ENCODE data around the gene ZNF48. TPM values are rescaled to one million over a fixed set of nuclear protein-coding genes. Genes with fewer than 3 reads are reported as not detected.

ZNF48 gene
- total and polyA plus RNA-seq, 2 donors (not counting 1 experiment from before 2014, with no cell fraction given), result 3.2 to 7.3 TPM

GRCh38 chr16:30370456-30371247, 24.6 kb upstream of the ZNF48 start, which contains the start of gene TBC1D10B:
Gene TBC1D10B (minus strand): TSS chr16:30370494. CDS start chr16:30370183, 311 bp downstream.
- H2AFZ ChIP-seq (ENCODE audit: low read length), result peak within 1 kb of the TSS; percentile 32
- peaks cover 4% of the 10 kb centered on the region for H3K4me1 ChIP-seq (ENCODE audit: control insufficient read depth, extremely low read depth, insufficient read depth, low read length)
- H3K27me3 ChIP-seq (ENCODE audit: control insufficient read depth, insufficient read depth, low read length), result no peaks in the 10 kb centered on the region
- no peaks in the 10 kb centered on the region for H3K9me3 ChIP-seq (ENCODE audit: control insufficient read depth, insufficient read depth, low read depth, low read length)
- H3K79me2 ChIP-seq (ENCODE audit: control insufficient read depth, insufficient read depth, low read length), result peaks cover 43% of the 10 kb centered on the region
- H3K4me3 ChIP-seq (replicated peaks in 1 of 4; ENCODE audit: control extremely low read depth in 1 of 4, insufficient read depth in 1 of 4, low read depth in 3 of 4, low read length in 4 of 4), result peak within 1 kb of the TSS; percentile 84 to 92 (median 88)
- DNase-seq (ENCODE audit: low read depth in 2 of 2), result peak; percentile 100
- peak within 1 kb of the TSS; percentile 94 for H3K4me2 ChIP-seq (ENCODE audit: extremely low read depth, insufficient read depth, low read length)
- no peaks in the 10 kb centered on the region for H3K36me3 ChIP-seq (ENCODE audit: control insufficient read depth, insufficient read depth, low read length)
- no peaks in the 10 kb centered on the region for H4K20me1 ChIP-seq (ENCODE audit: control insufficient read depth, extremely low read depth, insufficient read depth, low read length)
- H3K27ac ChIP-seq (ENCODE audit: insufficient read depth, low read length), result peak within 1 kb of the TSS; percentile 48
- TF ChIP-seq CTCF (conservative IDR thresholded peaks at IDR 0.05 in 1 of 2, IDR thresholded peaks at IDR 0.05 in 1 of 2; ENCODE audit: low read depth in 1 of 2, low read length in 2 of 2) (peak; percentile 8 to 27), EZH2 (IDR thresholded peaks at IDR 0.05; ENCODE audit: low read length, missing control alignments) (no peak)
- H3K9ac ChIP-seq (ENCODE audit: insufficient read depth, low read length), result peak within 1 kb of the TSS; percentile 68

DNA sequence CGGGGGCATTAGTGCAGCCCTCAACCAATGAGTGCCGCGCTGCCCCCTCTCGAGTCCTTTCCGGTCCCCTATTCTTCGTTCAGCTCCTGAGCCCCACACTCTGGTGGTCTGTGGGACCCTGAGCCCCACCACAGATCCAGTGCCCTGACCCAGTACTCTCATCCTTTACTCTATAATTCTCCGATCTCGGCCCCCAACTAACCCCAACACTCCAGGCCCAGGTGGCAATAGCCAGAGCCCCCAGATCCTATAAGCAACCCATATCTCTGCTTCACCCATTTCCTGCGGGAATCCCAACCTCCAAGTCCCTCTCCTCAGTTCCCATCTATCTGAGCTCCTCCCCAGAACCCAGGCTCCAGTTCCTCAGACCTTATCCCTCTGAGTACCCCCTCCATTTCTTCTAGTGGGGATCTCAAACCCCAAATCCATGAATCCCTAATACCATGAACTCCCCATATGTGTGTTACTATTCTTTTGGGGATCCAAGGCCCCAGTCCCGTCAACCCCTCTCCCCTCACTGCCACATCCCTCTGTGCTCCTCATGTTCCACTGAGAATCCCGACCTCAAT, 23.9 kb upstream of the ZNF48 start:
- TF ChIP-seq CTCF (conservative IDR thresholded peaks at IDR 0.05 in 1 of 2, IDR thresholded peaks at IDR 0.05 in 1 of 2; ENCODE audit: low read depth in 1 of 2, low read length in 2 of 2) (no peak), EZH2 (IDR thresholded peaks at IDR 0.05; ENCODE audit: low read length, missing control alignments) (no peak)
- no peaks in the 10 kb centered on the region for H3K36me3 ChIP-seq (ENCODE audit: control insufficient read depth, insufficient read depth, low read length)
- H3K27ac ChIP-seq (ENCODE audit: insufficient read depth, low read length), result peak overlapping the region; percentile 13
- peaks cover 4% of the 10 kb centered on the region for H3K4me1 ChIP-seq (ENCODE audit: control insufficient read depth, extremely low read depth, insufficient read depth, low read length)
- H2AFZ ChIP-seq (ENCODE audit: low read length), result peak overlapping the region; percentile 32
- peak overlapping the region; percentile 0 for H3K9ac ChIP-seq (ENCODE audit: insufficient read depth, low read length)
- no peaks in the 10 kb centered on the region for H4K20me1 ChIP-seq (ENCODE audit: control insufficient read depth, extremely low read depth, insufficient read depth, low read length)
- no peaks in the 10 kb centered on the region for H3K9me3 ChIP-seq (ENCODE audit: control insufficient read depth, insufficient read depth, low read depth, low read length)
- peak overlapping the region; percentile 38 for H3K4me2 ChIP-seq (ENCODE audit: extremely low read depth, insufficient read depth, low read length)
- H3K4me3 ChIP-seq (replicated peaks in 1 of 4; ENCODE audit: control extremely low read depth in 1 of 4, insufficient read depth in 1 of 4, low read depth in 3 of 4, low read length in 4 of 4), result peak overlapping the region; percentile 22 to 60 (median 40)
- DNase-seq (ENCODE audit: low read depth in 2 of 2), result no peak
- peaks cover 36% of the 10 kb centered on the region for H3K79me2 ChIP-seq (ENCODE audit: control insufficient read depth, insufficient read depth, low read length)
- no peaks in the 10 kb centered on the region for H3K27me3 ChIP-seq (ENCODE audit: control insufficient read depth, insufficient read depth, low read length)

GRCh38 chr16:30372038-30372712, 23.0 kb upstream of the ZNF48 start:
- Histone ChIP-seq H2AFZ (ENCODE audit: low read length) (no peak overlapping the region), H3K27ac (ENCODE audit: insufficient read depth, low read length) (no peak overlapping the region), H3K4me1 (ENCODE audit: control insufficient read depth, extremely low read depth, insufficient read depth, low read length) (peaks cover 4% of the 10 kb centered on the region), H3K9me3 (ENCODE audit: control insufficient read depth, insufficient read depth, low read depth, low read length) (no peaks in the 10 kb centered on the region), H3K79me2 (ENCODE audit: control insufficient read depth, insufficient read depth, low read length) (peaks cover 28% of the 10 kb centered on the region), H3K4me3 (replicated peaks in 1 of 4; ENCODE audit: control extremely low read depth in 1 of 4, insufficient read depth in 1 of 4, low read depth in 3 of 4, low read length in 4 of 4) (no peak overlapping the region), H3K9ac (ENCODE audit: insufficient read depth, low read length) (no peak overlapping the region), H3K4me2 (ENCODE audit: extremely low read depth, insufficient read depth, low read length) (no peak overlapping the region), H3K36me3 (ENCODE audit: control insufficient read depth, insufficient read depth, low read length) (no peaks in the 10 kb centered on the region), H4K20me1 (ENCODE audit: control insufficient read depth, extremely low read depth, insufficient read depth, low read length) (no peaks in the 10 kb centered on the region), H3K27me3 (ENCODE audit: control insufficient read depth, insufficient read depth, low read length) (no peaks in the 10 kb centered on the region)
- TF ChIP-seq CTCF (conservative IDR thresholded peaks at IDR 0.05 in 1 of 2, IDR thresholded peaks at IDR 0.05 in 1 of 2; ENCODE audit: low read depth in 1 of 2, low read length in 2 of 2) (no peak), EZH2 (IDR thresholded peaks at IDR 0.05; ENCODE audit: low read length, missing control alignments) (no peak)
- no peak for DNase-seq (ENCODE audit: low read depth in 2 of 2)

All from fibroblast of lung (primary cell).